ENCODE measurements around the gene IZUMO2.

The IZUMO2 gene

DNA sequence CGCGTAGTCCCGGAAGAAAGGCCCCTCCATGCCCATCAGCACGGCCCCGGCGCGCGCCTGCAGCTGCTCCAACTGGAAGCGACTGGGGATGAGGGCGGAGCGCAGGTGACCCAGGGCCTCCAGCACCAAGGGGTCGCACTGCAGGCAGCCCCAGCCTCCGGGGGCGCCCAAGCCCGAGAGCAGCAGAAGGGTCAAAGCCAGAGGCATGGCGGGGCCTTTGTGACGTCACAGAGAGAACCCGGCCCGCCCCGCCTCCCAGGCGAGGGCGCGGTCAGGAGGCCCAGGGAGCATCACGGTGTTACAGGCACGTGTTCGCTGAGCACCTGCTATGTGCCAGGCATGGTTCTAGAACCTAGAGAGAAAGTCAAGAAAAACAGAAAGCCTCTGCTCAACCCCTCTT, at the start of gene IZUMO2:
TSS of gene IZUMO2 (minus strand) at position 294 of the 400 bp plus-strand sequence. CDS start at position 207, 87 bp downstream.
- no peaks in the 10 kb centered on the region for H4K20me1 ChIP-seq (ENCODE audit: insufficient read depth, low read length)
- no peaks in the 10 kb centered on the region for H3K9me3 ChIP-seq (ENCODE audit: insufficient read depth, low read length, severe bottlenecking)
- H3K36me3 ChIP-seq (ENCODE audit: insufficient read depth, low read length), result no peaks in the 10 kb centered on the region
- DNase-seq (no peak), ATAC-seq (ENCODE audit: insufficient read depth, low read depth) (no peak)
- no peak within 1 kb of the TSS for H2AFZ ChIP-seq (ENCODE audit: low read depth, low read length)
- no peak for TF ChIP-seq EZH2 (IDR thresholded peaks at IDR 0.05; ENCODE audit: borderline replicate concordance, low read depth, low read length, severe bottlenecking)
- TF ChIP-seq, protein P1, sequence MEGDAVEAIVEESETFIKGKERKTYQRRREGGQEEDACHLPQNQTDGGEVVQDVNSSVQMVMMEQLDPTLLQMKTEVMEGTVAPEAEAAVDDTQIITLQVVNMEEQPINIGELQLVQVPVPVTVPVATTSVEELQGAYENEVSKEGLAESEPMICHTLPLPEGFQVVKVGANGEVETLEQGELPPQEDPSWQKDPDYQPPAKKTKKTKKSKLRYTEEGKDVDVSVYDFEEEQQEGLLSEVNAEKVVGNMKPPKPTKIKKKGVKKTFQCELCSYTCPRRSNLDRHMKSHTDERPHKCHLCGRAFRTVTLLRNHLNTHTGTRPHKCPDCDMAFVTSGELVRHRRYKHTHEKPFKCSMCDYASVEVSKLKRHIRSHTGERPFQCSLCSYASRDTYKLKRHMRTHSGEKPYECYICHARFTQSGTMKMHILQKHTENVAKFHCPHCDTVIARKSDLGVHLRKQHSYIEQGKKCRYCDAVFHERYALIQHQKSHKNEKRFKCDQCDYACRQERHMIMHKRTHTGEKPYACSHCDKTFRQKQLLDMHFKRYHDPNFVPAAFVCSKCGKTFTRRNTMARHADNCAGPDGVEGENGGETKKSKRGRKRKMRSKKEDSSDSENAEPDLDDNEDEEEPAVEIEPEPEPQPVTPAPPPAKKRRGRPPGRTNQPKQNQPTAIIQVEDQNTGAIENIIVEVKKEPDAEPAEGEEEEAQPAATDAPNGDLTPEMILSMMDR (IDR thresholded peaks at IDR 0.05; ENCODE audit: borderline replicate concordance, extremely low read depth, low read length, poor library complexity, severe bottlenecking), result no peak
- no peak within 1 kb of the TSS for H3K9ac ChIP-seq (ENCODE audit: low read depth, low read length)
- H3K27ac ChIP-seq (ENCODE audit: low read length), result no peak within 1 kb of the TSS
- H3K4me2 ChIP-seq (ENCODE audit: insufficient read depth, low read length), result no peak within 1 kb of the TSS
- H3K4me3 ChIP-seq (ENCODE audit: low read depth in 1 of 2, low read length in 2 of 2), result no peak within 1 kb of the TSS
- H3K4me1 ChIP-seq (ENCODE audit: insufficient read depth, low read length), result no peaks in the 10 kb centered on the region
- no peaks in the 10 kb centered on the region for H3K79me2 ChIP-seq (ENCODE audit: insufficient read depth, low read length)
- no peaks in the 10 kb centered on the region for H3K27me3 ChIP-seq (ENCODE audit: insufficient read depth, low read length, poor library complexity)

GRCh38 chr19:50210425-50210824, 47.3 kb upstream of the IZUMO2 start:
- no peaks in the 10 kb centered on the region for H4K20me1 ChIP-seq (ENCODE audit: insufficient read depth, low read length)
- H3K27ac ChIP-seq (ENCODE audit: low read length), result no peak overlapping the region
- H2AFZ ChIP-seq (ENCODE audit: low read depth, low read length), result no peak overlapping the region
- ATAC-seq (ENCODE audit: insufficient read depth, low read depth) (no peak), DNase-seq (no peak)
- no peaks in the 10 kb centered on the region for H3K4me1 ChIP-seq (ENCODE audit: insufficient read depth, low read length)
- no peak overlapping the region for H3K4me2 ChIP-seq (ENCODE audit: insufficient read depth, low read length)
- no peaks in the 10 kb centered on the region for H3K27me3 ChIP-seq (ENCODE audit: insufficient read depth, low read length, poor library complexity)
- H3K9me3 ChIP-seq (ENCODE audit: insufficient read depth, low read length, severe bottlenecking), result no peaks in the 10 kb centered on the region
- TF ChIP-seq, protein P1 (IDR thresholded peaks at IDR 0.05; ENCODE audit: borderline replicate concordance, extremely low read depth, low read length, poor library complexity, severe bottlenecking), result no peak
- TF ChIP-seq EZH2 (IDR thresholded peaks at IDR 0.05; ENCODE audit: borderline replicate concordance, low read depth, low read length, severe bottlenecking), result no peak
- no peaks in the 10 kb centered on the region for H3K79me2 ChIP-seq (ENCODE audit: insufficient read depth, low read length)
- no peak overlapping the region for H3K9ac ChIP-seq (ENCODE audit: low read depth, low read length)
- no peaks in the 10 kb centered on the region for H3K36me3 ChIP-seq (ENCODE audit: insufficient read depth, low read length)
- no peak overlapping the region for H3K4me3 ChIP-seq (ENCODE audit: low read depth in 1 of 2, low read length in 2 of 2)

GRCh38 chr19:50209131-50209530, 46.0 kb upstream of the IZUMO2 start:
- ATAC-seq (ENCODE audit: insufficient read depth, low read depth) (no peak), DNase-seq (no peak)
- Histone ChIP-seq H4K20me1 (ENCODE audit: insufficient read depth, low read length) (no peaks in the 10 kb centered on the region), H3K4me3 (ENCODE audit: low read depth in 1 of 2, low read length in 2 of 2) (no peak overlapping the region), H3K27ac (ENCODE audit: low read length) (no peak overlapping the region), H3K4me2 (ENCODE audit: insufficient read depth, low read length) (no peak overlapping the region), H3K27me3 (ENCODE audit: insufficient read depth, low read length, poor library complexity) (no peaks in the 10 kb centered on the region), H3K36me3 (ENCODE audit: insufficient read depth, low read length) (no peaks in the 10 kb centered on the region), H3K9ac (ENCODE audit: low read depth, low read length) (no peak overlapping the region), H3K79me2 (ENCODE audit: insufficient read depth, low read length) (no peaks in the 10 kb centered on the region), H3K4me1 (ENCODE audit: insufficient read depth, low read length) (no peaks in the 10 kb centered on the region), H3K9me3 (ENCODE audit: insufficient read depth, low read length, severe bottlenecking) (no peaks in the 10 kb centered on the region), H2AFZ (ENCODE audit: low read depth, low read length) (no peak overlapping the region)
- TF ChIP-seq EZH2 (IDR thresholded peaks at IDR 0.05; ENCODE audit: borderline replicate concordance, low read depth, low read length, severe bottlenecking), result no peak
- TF ChIP-seq, protein P1 (IDR thresholded peaks at IDR 0.05; ENCODE audit: borderline replicate concordance, extremely low read depth, low read length, poor library complexity, severe bottlenecking), result no peak

GRCh38 chr19:50207730-50208129, 44.6 kb upstream of the IZUMO2 start:
- H3K9ac ChIP-seq (ENCODE audit: low read depth, low read length), result no peak overlapping the region
- no peak for ATAC-seq (ENCODE audit: insufficient read depth, low read depth)
- no peak for DNase-seq
- H3K27me3 ChIP-seq (ENCODE audit: insufficient read depth, low read length, poor library complexity), result no peaks in the 10 kb centered on the region
- no peak overlapping the region for H2AFZ ChIP-seq (ENCODE audit: low read depth, low read length)
- TF ChIP-seq, protein P1 (IDR thresholded peaks at IDR 0.05; ENCODE audit: borderline replicate concordance, extremely low read depth, low read length, poor library complexity, severe bottlenecking), result no peak
- TF ChIP-seq EZH2 (IDR thresholded peaks at IDR 0.05; ENCODE audit: borderline replicate concordance, low read depth, low read length, severe bottlenecking), result no peak
- H3K27ac ChIP-seq (ENCODE audit: low read length), result no peak overlapping the region
- H3K4me1 ChIP-seq (ENCODE audit: insufficient read depth, low read length), result no peaks in the 10 kb centered on the region
- no peaks in the 10 kb centered on the region for H3K79me2 ChIP-seq (ENCODE audit: insufficient read depth, low read length)
- H3K36me3 ChIP-seq (ENCODE audit: insufficient read depth, low read length), result no peaks in the 10 kb centered on the region
- H4K20me1 ChIP-seq (ENCODE audit: insufficient read depth, low read length), result no peaks in the 10 kb centered on the region
- no peak overlapping the region for H3K4me2 ChIP-seq (ENCODE audit: insufficient read depth, low read length)
- H3K4me3 ChIP-seq (ENCODE audit: low read depth in 1 of 2, low read length in 2 of 2), result no peak overlapping the region
- H3K9me3 ChIP-seq (ENCODE audit: insufficient read depth, low read length, severe bottlenecking), result no peaks in the 10 kb centered on the region

Data from DND-41 (cell line).